Fibroblast of lung (primary cell): ENCODE data around the gene SPRYD3.

Experiments used
- EZH2 ChIP-seq: IDR thresholded peaks from 2 replicates; pipeline ENCODE4 v1.5.1; 2012; ENCODE audit warnings: low read length, control low read depth, mild to moderate bottlenecking; ENCODE audit errors: missing control alignments
- TF ChIP-seq, protein P1 (sequence below), 2 donors: IDR thresholded peaks in 1 of 2; conservative IDR thresholded peaks in 1 of 2; 1 replicate in 1 of 2; 2 replicates in 1 of 2; pipeline ENCODE4 v1.5.1; 2011 to 2012; ENCODE audit warnings: low read length in 2 of 2, control low read depth in 1 of 2, inconsistent platforms in 1 of 2, low read depth in 1 of 2, mild to moderate bottlenecking in 1 of 2

DNA sequence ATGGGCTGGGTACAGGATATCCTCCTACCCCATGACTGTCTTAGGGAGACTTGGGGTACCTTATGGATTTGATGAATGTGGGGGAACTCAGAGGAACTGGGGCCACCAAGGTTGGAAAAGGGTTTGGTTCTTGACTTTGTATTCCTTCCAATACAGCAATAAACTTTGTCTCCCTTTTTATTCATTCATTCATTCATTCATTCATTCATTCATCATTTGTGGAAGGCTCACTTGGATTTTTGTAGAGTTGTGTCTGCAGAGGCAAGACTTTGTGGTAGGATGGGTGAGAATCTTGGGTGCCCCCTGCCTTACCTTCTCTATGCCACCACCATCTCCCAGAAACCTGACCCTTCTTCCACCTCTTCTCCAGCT lies 45.1 kb upstream of the SPRYD3 start:
- TF ChIP-seq, protein P1, sequence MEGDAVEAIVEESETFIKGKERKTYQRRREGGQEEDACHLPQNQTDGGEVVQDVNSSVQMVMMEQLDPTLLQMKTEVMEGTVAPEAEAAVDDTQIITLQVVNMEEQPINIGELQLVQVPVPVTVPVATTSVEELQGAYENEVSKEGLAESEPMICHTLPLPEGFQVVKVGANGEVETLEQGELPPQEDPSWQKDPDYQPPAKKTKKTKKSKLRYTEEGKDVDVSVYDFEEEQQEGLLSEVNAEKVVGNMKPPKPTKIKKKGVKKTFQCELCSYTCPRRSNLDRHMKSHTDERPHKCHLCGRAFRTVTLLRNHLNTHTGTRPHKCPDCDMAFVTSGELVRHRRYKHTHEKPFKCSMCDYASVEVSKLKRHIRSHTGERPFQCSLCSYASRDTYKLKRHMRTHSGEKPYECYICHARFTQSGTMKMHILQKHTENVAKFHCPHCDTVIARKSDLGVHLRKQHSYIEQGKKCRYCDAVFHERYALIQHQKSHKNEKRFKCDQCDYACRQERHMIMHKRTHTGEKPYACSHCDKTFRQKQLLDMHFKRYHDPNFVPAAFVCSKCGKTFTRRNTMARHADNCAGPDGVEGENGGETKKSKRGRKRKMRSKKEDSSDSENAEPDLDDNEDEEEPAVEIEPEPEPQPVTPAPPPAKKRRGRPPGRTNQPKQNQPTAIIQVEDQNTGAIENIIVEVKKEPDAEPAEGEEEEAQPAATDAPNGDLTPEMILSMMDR (conservative IDR thresholded peaks at IDR 0.05 in 1 of 2, IDR thresholded peaks at IDR 0.05 in 1 of 2; ENCODE audit: low read depth in 1 of 2, low read length in 2 of 2), result no peak
- no peak for TF ChIP-seq EZH2
